HG03460 (cell line): Measurements from ENCODE around the gene REPIN1.

Source experiments
- ATAC-seq: cut with Tn5 transposase; IDR thresholded peaks from one replicate; pipeline ENCODE4 v1.9.1; 2021; ENCODE audit not compliant: unreplicated experiment

Gene REPIN1

DNA sequence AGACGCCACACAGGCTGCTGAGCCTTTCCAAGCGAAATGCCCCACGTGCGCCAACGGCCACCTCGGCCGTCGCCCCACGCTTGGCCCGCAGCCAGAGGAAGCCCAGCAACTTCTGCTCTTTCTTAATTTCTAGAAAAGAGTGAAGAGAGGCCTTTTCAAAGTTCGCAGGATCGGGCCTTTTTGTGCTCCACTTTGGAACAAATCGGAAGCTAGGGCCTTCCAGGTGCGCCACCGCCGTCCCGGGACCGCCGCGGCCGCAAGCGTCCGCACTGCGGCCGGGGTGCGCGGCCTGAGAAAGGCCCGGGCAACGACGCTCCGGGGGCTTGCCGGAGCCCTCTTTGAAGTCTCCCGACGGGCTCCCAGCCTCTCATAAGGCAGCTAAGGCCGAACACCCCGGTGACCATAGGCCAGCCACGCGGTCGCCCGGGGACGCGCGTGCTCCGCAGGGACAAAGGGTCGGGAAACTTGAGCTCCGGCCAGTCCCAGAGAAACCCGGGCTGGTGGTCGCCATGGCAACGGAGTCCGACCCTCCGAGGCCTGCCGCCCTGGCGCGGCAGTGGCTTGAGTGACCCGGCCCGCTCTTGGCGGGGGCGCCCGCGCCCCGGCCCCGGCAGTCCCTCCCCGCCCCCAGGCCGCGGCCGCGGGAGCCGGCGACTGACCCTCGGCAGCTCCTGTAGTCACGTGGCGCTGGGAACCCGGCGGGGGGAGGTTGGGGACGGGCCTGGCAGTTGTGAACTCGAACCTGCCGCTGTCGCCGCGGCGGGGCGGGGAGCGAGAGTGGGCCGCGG lies at the start of gene REPIN1:
TSS of gene REPIN1 (plus strand) at position 727 of the 788 bp plus-strand sequence. CDS start 890 bp downstream, outside the sequence.
- peak; percentile 39 for ATAC-seq

DNA sequence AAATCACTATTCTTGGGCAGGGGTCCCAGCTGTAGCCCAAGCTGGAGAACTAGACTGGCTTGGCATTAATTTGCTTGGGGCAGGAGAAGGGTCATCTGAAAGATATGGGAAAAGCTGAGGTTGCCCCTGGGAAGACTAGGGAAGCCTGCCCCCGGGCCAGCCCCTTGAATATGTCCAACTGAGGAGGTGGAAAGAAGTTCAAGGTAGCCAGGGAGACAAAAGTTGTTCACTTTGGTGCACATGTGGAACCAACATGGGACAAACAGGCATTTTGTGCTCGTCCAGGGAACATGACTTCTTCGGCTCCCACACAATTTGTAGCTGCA lies 46.9 kb upstream of the REPIN1 start:
- no peak for ATAC-seq

GRCh38 chr7:150322114-150322832 lies 46.3 kb upstream of the REPIN1 start:
- no peak for ATAC-seq

GRCh38 chr7:150322833-150323681 lies 45.6 kb upstream of the REPIN1 start, which contains the start of the genes ACTR3C and LRRC61:
Gene ACTR3C (minus strand): TSS chr7:150323545. CDS start chr7:150295296, 28,249 bp downstream.
Gene LRRC61 (plus strand): TSS chr7:150323355. CDS start chr7:150336862, 13,507 bp downstream.
- ATAC-seq: peak; percentile 60

- ATAC-seq: no peak
Observed at GRCh38 chr7:150323682-150324372, 44.8 kb upstream of the REPIN1 start.

GRCh38 chr7:150324373-150324961 lies 44.2 kb upstream of the REPIN1 start:
- ATAC-seq: no peak

DNA sequence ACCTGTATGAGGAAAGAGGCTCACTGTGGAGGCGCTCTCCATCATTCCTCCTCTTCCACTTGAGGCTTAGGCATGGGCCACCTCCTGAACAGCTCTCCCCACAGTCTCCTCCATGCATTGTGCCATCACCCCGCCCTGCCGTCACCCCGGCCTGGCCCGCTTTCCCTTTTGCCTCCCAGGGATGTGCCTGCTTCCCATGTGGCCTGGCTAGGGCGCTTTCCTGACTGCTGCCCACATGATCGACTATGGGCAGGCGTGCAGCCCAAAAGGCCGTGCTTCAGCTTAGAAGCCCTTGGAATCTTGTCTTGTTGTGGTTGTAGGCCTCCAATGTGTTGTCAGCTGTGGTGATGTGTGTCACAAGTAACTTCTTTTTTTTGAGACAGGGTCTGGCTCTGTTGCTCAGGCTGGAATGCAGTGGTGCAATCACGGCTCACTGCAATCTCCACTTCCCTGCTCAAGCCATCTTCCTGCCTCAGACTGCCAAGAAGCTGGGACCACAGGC lies 43.5 kb upstream of the REPIN1 start:
- no peak for ATAC-seq

DNA sequence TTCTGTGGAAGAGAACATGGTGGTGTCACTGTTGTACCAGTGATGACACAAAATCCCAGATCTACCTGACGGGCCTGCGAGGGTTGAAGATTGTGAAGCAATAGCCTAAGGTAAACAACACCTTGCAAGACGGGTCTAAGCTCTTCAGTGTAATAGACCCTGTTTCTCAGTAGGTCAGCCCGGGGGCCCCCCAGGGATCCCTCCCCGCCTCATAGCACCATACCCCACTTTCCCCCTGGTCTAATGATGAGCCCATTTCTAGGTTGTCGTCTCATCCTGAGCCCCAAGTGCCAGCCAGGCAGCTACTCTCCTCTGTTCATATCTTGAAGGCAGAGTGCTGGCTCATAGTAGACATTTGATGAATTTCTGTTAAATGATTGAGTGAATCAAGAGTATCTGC lies 42.7 kb upstream of the REPIN1 start:
- no peak for ATAC-seq

DNA sequence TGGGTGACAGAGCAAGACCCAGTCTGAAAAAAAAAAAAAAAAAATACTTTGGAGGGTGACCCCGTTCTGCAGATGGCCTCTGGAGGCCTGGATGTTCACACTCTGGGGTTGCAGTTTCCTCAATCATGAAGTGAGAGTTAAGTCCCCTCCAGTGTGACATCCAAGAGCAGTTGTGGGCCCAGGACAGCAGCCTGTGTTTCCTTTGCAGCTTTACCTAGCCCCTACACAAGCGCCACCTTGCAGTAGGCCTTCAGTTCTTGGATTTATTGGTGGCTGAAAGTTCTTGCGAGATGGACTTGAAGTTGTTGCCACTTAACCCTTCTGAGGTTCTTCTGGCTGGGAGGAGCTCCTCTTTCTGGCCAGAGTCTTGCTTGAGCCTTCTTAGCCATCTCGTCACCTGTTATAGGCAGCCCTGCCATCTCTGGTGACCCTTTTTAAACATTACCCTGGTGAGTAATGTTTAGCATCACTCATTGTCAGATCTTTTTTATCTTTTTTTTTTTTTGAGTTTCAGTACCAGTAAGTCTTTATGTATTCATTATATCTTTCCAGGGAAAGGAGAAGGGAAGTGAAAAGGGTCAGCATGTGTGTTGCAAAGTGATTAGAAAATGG lies 41.9 kb upstream of the REPIN1 start:
- ATAC-seq: no peak

- ATAC-seq: no peak
Observed at GRCh38 chr7:150327308-150327707, 41.3 kb upstream of the REPIN1 start.

GRCh38 chr7:150329331-150330120 lies 39.1 kb upstream of the REPIN1 start:
- no peak for ATAC-seq

DNA sequence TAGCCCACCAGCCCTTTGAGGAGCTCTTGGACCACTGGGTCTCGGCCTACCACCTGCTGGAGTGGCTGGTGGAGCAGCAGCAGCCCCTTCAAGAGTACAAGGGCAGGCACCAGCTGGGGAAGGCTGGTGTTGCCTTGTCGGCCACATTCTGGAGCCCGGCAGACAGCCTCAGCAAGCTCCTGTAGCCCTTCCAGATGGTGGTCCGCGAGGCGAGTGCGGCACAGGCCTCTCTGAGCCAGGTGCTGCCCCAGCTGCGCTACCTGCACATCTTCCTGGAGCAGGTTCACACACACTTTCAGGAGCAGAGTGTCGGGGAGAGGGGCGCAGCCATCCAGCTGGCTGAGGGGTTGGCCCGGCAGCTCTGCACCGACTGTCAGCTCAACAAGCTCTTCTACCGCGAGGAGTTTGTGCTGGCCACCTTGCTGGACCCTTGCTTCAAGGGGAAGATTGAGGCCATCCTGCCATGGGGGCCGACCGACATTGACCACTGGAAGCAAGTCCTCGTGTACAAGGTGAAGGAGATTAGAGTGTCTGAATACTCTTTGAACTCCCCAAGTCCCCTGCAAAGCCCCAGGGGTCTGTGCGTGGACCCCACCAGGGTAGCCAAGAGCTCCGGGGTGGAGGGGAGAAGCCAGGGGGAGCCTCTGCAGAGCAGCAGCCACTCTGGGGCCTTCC lies 38.3 kb upstream of the REPIN1 start:
- ATAC-seq: no peak

DNA sequence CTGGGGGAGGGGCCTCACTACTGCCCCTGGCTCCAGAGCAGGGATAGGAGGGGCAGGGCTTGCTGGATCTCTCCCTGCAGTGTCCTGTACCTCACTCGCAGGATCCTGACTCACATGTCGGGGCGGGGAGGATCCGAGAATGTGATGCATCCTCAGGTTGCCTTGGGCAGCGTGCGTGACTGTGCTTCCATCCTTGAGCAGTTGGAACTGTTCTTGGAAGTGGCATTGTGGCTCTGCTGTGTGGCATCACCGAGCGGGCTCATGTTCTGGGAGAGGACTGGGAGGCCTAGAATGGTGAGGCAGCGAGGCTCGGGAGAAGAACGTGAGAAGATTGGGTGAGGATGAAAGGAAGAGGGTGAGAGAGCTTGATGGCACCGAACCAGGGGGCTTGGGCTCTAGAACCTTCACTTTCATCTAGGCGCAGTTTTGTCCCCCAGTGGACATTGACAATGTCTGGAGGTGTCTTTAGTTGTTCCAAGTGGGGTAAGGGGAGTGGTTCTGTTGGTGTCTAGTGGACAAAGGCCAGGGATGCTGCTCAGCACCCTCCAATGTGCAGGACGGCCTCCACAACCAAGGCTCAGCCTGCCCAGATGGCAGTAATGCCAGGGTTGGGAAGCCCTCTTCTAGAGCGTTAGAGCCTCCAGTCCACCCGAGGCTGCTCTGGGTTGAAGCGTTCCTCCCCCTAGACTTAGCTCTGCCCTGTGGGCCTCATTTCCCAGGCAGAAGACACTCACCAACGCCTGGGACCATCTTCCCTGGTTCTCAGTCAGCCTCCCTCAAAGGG lies 35.6 kb upstream of the REPIN1 start:
- ATAC-seq: no peak

- no peak for ATAC-seq
Observed at GRCh38 chr7:150333659-150334058, 35.0 kb upstream of the REPIN1 start.

DNA sequence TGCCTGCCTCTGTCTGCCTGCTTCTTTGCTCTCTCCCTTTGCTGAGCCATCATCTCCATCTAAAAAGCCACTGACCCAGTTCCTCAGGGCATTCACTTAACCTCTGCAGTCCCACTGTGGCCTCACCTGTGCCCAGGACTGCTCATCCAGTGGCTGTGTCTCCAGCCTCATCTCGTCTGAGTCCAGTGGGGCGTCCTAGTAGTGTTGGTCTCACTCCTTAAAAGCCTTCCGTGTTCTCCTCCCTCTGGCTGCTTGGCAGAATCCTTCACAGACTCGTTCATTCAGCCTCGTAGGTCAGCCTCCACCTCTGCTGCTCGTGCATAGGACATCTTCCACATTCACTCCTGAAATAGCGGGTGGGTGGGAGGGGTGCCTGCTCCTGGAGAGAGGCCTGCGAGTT lies 34.5 kb upstream of the REPIN1 start:
- ATAC-seq: no peak

- no peak for ATAC-seq
Observed at GRCh38 chr7:150335108-150335773, 33.4 kb upstream of the REPIN1 start.

DNA sequence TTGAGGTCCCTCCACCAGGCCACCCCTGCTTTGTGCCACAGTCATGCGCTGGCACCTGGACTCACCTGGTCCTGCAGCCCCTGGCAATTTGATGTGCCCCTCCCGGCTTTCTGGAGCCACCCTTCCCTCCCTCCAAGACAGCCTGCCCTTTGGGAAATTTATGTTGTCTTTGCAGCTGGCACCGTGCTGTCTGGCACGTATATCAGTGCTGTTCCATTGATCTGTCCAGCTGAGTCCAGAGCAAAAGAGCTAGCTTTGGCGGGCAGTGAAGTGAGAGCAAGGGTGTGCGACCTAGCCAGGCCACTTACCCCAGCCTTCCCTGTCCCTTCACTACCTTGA lies 32.9 kb upstream of the REPIN1 start:
- no peak for ATAC-seq
